Peyer's patch (tissue), 4 donors: Measurements from ENCODE around the gene DENND11. TPM values are rescaled to one million over a fixed set of nuclear protein-coding genes. Genes with fewer than 3 reads are reported as not detected.

Source experiments
- DNase-seq, 3 donors: peaks; one replicate each; pipeline ENCODE4 v3.0.0-alpha.2; 2017 to 2019
- H3K27ac ChIP-seq, 4 donors: fragments of 200-600 bp; sonication (generic); one replicate each; pipeline ENCODE4 v1.5.1; 2016 to 2019
- H3K27me3 ChIP-seq, 2 donors: fragments of 200-600 bp; sonication (generic); one replicate each; pipeline ENCODE4 v1.5.1; 2019
- H3K36me3 ChIP-seq, 3 donors: fragments of 200-600 bp; sonication (generic); one replicate each; pipeline ENCODE4 v1.5.1; 2016 to 2019
- H3K4me1 ChIP-seq, 4 donors: fragments of 200-600 bp; sonication (generic); one replicate each; pipeline ENCODE4 v1.5.1; 2016 to 2019
- H3K4me3 ChIP-seq, 4 donors: fragments of 200-600 bp; sonication (generic); 1 replicate in 3 of 4; 2 replicates in 1 of 4; pipeline ENCODE4 v1.5.1; 2016 to 2019; ENCODE audit warnings: mild to moderate bottlenecking in 1 of 4
- H3K9me3 ChIP-seq, 4 donors: fragments of 200-600 bp; sonication (generic); one replicate each; pipeline ENCODE4 v1.5.1; 2016 to 2019; ENCODE audit warnings: mild to moderate bottlenecking in 1 of 4
- CTCF ChIP-seq, 6 experiments: fragments of 450-650 bp in 4 of 6; fragments of 200-600 bp in 2 of 6; sonication (generic) in 1 of 6; IDR thresholded peaks; one replicate each; pipeline ENCODE4 v1.5.1; 2017 to 2019; ENCODE audit warnings: antibody characterized with exemption in 6 of 6, mild to moderate bottlenecking in 3 of 6, moderate library complexity in 1 of 6
- POLR2A ChIP-seq, 2 donors: fragments of 450-650 bp; IDR thresholded peaks; one replicate each; pipeline ENCODE4 v1.5.1; 2017; ENCODE audit warnings: antibody characterized with exemption in 2 of 2, mild to moderate bottlenecking in 2 of 2, moderate library complexity in 2 of 2
- total RNA-seq, 4 donors: library from RNA; depleted of rRNA; stranded (reverse); fragments of >200 nt; gene quantifications; one replicate each; pipeline ENCODE4 v1.1.0, GENCODE V29; 2016

Gene DENND11
- total RNA-seq, 4 donors from 2014 or later = 22.6 to 31.0 (median 26.4) TPM

GRCh38 chr7:141708351-141708750 lies 6.4 kb upstream of the DENND11 start, which contains the start of gene WEE2:
TSS of gene WEE2 (plus strand) at chr7:141708353. CDS start at chr7:141708759, 406 bp downstream.
- H3K27me3 ChIP-seq = no peaks in the 10 kb centered on the region
- peaks cover 0 to 9% (median 0%) of the 10 kb centered on the region in 4 donors for H3K4me1 ChIP-seq
- no peaks in the 10 kb centered on the region for H3K9me3 ChIP-seq
- H3K4me3 ChIP-seq = no peak within 1 kb of the TSS
- no peak for TF ChIP-seq POLR2A (IDR thresholded peaks at IDR 0.05)
- no peaks in the 10 kb centered on the region for H3K36me3 ChIP-seq
- no peak within 1 kb of the TSS for H3K27ac ChIP-seq
- no peak for DNase-seq

- DNase-seq = no peak
These were observed 4.5 kb upstream of the DENND11 start for GRCh38 chr7:141706239-141707064.

GRCh38 chr7:141704741-141705140 lies 2.8 kb upstream of the DENND11 start:
- H3K27ac ChIP-seq = no peak overlapping the region
- H3K4me1 ChIP-seq = peaks cover 0 to 26% (median 4%) of the 10 kb centered on the region in 4 donors
- H3K27me3 ChIP-seq = no peaks in the 10 kb centered on the region
- no peaks in the 10 kb centered on the region for H3K36me3 ChIP-seq
- H3K9me3 ChIP-seq = no peaks in the 10 kb centered on the region
- no peak for DNase-seq
- H3K4me3 ChIP-seq = no peak overlapping the region
- TF ChIP-seq CTCF (IDR thresholded peaks at IDR 0.05) = no peak

More at GRCh38 chr7:141706239-141707064, 4.5 kb upstream of the DENND11 start:
- Histone ChIP-seq H3K27me3 (no peaks in the 10 kb centered on the region), H3K9me3 (no peaks in the 10 kb centered on the region), H3K36me3 (no peaks in the 10 kb centered on the region), H3K27ac (no peak overlapping the region), H3K4me3 (no peak overlapping the region), H3K4me1 (peaks cover 0 to 19% (median 0%) of the 10 kb centered on the region in 4 donors)
- TF ChIP-seq CTCF (IDR thresholded peaks at IDR 0.05) (no peak), POLR2A (IDR thresholded peaks at IDR 0.05) (no peak)

GRCh38 chr7:141704112-141704511 lies 2.1 kb upstream of the DENND11 start:
- no peak for DNase-seq
- Histone ChIP-seq H3K4me1 (peaks cover 0 to 27% (median 4%) of the 10 kb centered on the region in 4 donors), H3K27me3 (no peaks in the 10 kb centered on the region), H3K9me3 (no peaks in the 10 kb centered on the region), H3K4me3 (no peak overlapping the region), H3K27ac (no peak overlapping the region), H3K36me3 (no peaks in the 10 kb centered on the region)
- TF ChIP-seq CTCF (IDR thresholded peaks at IDR 0.05) = no peak
- TF ChIP-seq POLR2A (IDR thresholded peaks at IDR 0.05) = no peak

- Histone ChIP-seq H3K4me3 (peak overlapping the region in 2 of 4 donors; percentile 90 to 94), H3K27ac (no peak overlapping the region), H3K27me3 (no peaks in the 10 kb centered on the region), H3K9me3 (no peaks in the 10 kb centered on the region), H3K36me3 (no peaks in the 10 kb centered on the region), H3K4me1 (peaks cover 0 to 32% (median 4%) of the 10 kb centered on the region in 4 donors)
- TF ChIP-seq CTCF (IDR thresholded peaks at IDR 0.05) (no peak), POLR2A (IDR thresholded peaks at IDR 0.05) (no peak)
- no peak for DNase-seq
These were observed 926 bp upstream of the DENND11 start for GRCh38 chr7:141702892-141703291.

GRCh38 chr7:141701489-141702046 lies 398 bp downstream of the DENND11 start:
- Histone ChIP-seq H3K36me3 (no peaks in the 10 kb centered on the region), H3K9me3 (no peaks in the 10 kb centered on the region), H3K27me3 (no peaks in the 10 kb centered on the region), H3K4me1 (peaks cover 0 to 35% (median 4%) of the 10 kb centered on the region in 4 donors), H3K4me3 (peak overlapping the region; percentile 85 to 96 (median 92)), H3K27ac (peak overlapping the region; percentile 86 to 92 (median 89))
- peak; percentile 62 to 83 (median 70) for DNase-seq
- TF ChIP-seq CTCF (IDR thresholded peaks at IDR 0.05) = no peak
- no peak for TF ChIP-seq POLR2A (IDR thresholded peaks at IDR 0.05)
